Muscle layer of duodenum (tissue), 2 donors: ENCODE results near the gene LYSMD2.

Experiments
- H3K27ac ChIP-seq: one replicate; pipeline ENCODE4 v1.7.0; 2013; ENCODE audit warnings: mild to moderate bottlenecking, low read length
- H3K27me3 ChIP-seq: one replicate; pipeline ENCODE4 v1.7.0; 2013; ENCODE audit warnings: low read depth, mild to moderate bottlenecking, control low read depth, low read length
- H3K36me3 ChIP-seq, 2 donors: one replicate each; pipeline ENCODE4 v1.7.0; 2013; ENCODE audit warnings: low read length in 2 of 2, control low read depth in 1 of 2, mild to moderate bottlenecking in 1 of 2; ENCODE audit not compliant: insufficient read depth in 2 of 2, control insufficient read depth in 1 of 2
- H3K4me1 ChIP-seq, 2 donors: one replicate each; pipeline ENCODE4 v1.7.0; 2013; ENCODE audit warnings: low read length in 2 of 2, mild to moderate bottlenecking in 2 of 2, control low read depth in 1 of 2, moderate library complexity in 1 of 2; ENCODE audit not compliant: insufficient read depth in 2 of 2, control insufficient read depth in 1 of 2
- H3K4me3 ChIP-seq, 2 donors: one replicate each; pipeline ENCODE4 v1.7.0; 2013; ENCODE audit warnings: low read length in 2 of 2, low read depth in 1 of 2, mild to moderate bottlenecking in 1 of 2
- H3K9me3 ChIP-seq, 2 donors: one replicate each; pipeline ENCODE4 v1.7.0; 2013; ENCODE audit warnings: low read length in 2 of 2, control low read depth in 1 of 2, mild to moderate bottlenecking in 1 of 2; ENCODE audit not compliant: control insufficient read depth in 1 of 2
- donor health status: healthy.

Gene LYSMD2

GRCh38 chr15:51681303-51681963 is 56.0 kb downstream of the LYSMD2 start, which contains the start of gene SCG3:
Gene SCG3 (plus strand): TSS chr15:51681503. CDS start chr15:51681756, 253 bp downstream.
- H3K27ac ChIP-seq, result no peak within 1 kb of the TSS
- no peaks in the 10 kb centered on the region for H3K9me3 ChIP-seq
- H3K4me1 ChIP-seq, result peaks cover 0 to 9% of the 10 kb centered on the region in 2 donors
- H3K27me3 ChIP-seq, result no peaks in the 10 kb centered on the region
- H3K4me3 ChIP-seq, result peak within 1 kb of the TSS in 1 of 2 donors; percentile 36
- H3K36me3 ChIP-seq, result no peaks in the 10 kb centered on the region

GRCh38 chr15:51680321-51680720 is 57.1 kb downstream of the LYSMD2 start:
- H3K27ac ChIP-seq, result no peak overlapping the region
- no peaks in the 10 kb centered on the region for H3K36me3 ChIP-seq
- no peaks in the 10 kb centered on the region for H3K9me3 ChIP-seq
- no peaks in the 10 kb centered on the region for H3K27me3 ChIP-seq
- peaks cover 0 to 9% of the 10 kb centered on the region in 2 donors for H3K4me1 ChIP-seq
- no peak overlapping the region for H3K4me3 ChIP-seq

- no peak overlapping the region for H3K27ac ChIP-seq
- no peaks in the 10 kb centered on the region for H3K27me3 ChIP-seq
- no peak overlapping the region for H3K4me3 ChIP-seq
- H3K9me3 ChIP-seq, result no peaks in the 10 kb centered on the region
- peaks cover 0 to 9% of the 10 kb centered on the region in 2 donors for H3K4me1 ChIP-seq
- H3K36me3 ChIP-seq, result no peaks in the 10 kb centered on the region
Observed at GRCh38 chr15:51678096-51678495, 59.4 kb downstream of the LYSMD2 start.

- H3K4me3 ChIP-seq, result no peak overlapping the region
- H3K27me3 ChIP-seq, result no peaks in the 10 kb centered on the region
- no peak overlapping the region for H3K27ac ChIP-seq
- no peaks in the 10 kb centered on the region for H3K9me3 ChIP-seq
- H3K36me3 ChIP-seq, result no peaks in the 10 kb centered on the region
- H3K4me1 ChIP-seq, result peaks cover 0 to 9% of the 10 kb centered on the region in 2 donors
Observed at GRCh38 chr15:51677452-51677851, 60.0 kb downstream of the LYSMD2 start.

- Histone ChIP-seq H3K27ac (no peak overlapping the region), H3K36me3 (no peaks in the 10 kb centered on the region), H3K4me3 (no peak overlapping the region), H3K9me3 (no peaks in the 10 kb centered on the region), H3K27me3 (no peaks in the 10 kb centered on the region), H3K4me1 (peaks cover 0 to 9% of the 10 kb centered on the region in 2 donors)
Observed at GRCh38 chr15:51677021-51677420, 60.4 kb downstream of the LYSMD2 start.

- Histone ChIP-seq H3K27me3 (no peaks in the 10 kb centered on the region), H3K36me3 (no peaks in the 10 kb centered on the region), H3K9me3 (no peaks in the 10 kb centered on the region), H3K4me1 (no peaks in the 10 kb centered on the region), H3K4me3 (no peak overlapping the region), H3K27ac (no peak overlapping the region)
Observed at GRCh38 chr15:51675234-51675633, 62.2 kb downstream of the LYSMD2 start.
